ENCODE results near the gene ZNF579. TPM values are rescaled to one million over a fixed set of nuclear protein-coding genes. Genes with fewer than 3 reads are reported as not detected.
A peak's percentile ranks its signal among the peaks of the same experiment; 100 is the strongest.

Gene ZNF579
- total and polyA plus RNA-seq, 2 of the 13 experiments (the other 11 are each of a cell fraction or from before 2014, with no cell fraction given): 2.1 to 2.9 TPM

DNA sequence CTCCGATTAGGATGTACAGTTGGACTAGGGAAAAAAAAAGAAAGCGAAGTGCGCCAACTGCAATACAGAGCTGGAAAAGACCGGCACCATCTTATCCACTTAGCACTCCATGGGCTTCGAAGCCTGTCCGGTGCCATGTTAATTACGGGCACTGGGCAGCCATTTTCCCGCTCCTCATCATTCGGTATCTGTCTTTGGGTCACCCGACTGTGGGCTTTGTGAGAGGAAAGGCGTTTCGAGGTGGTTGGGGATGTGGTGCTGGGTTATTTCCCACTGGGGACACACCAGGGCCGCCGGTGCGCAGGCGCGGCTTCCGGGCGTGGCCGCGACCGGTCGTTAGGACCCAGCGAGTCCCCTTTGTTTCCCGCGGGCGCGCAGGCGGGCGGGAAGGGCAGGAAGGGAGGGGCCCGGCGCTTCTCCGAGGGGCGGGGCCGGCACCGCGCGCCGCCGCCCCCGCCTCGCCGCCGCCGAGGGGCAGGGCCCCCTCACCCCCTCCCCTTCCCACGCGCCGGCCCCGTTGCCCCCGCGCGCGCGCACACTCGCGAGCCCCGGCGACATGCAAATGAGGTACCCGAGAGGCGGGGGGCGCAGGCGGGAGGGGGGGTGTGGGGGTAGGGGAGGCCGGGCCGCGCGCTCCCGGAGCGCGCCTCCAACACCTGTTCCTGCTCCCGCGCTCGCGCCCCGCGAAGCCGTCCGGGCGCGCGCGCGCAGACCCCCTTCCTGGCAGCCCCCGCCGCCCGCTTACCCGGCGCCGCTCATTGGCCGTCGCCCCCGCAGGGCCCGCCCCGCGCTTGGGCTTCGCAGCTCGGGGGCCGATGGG lies 19.4 kb upstream of the ZNF579 start, which contains the start of gene ZNF524 (continued):
- TF ChIP-seq ESRRA (CRISPR knock-in tag; IDR thresholded peaks at IDR 0.05; ENCODE audit: low read depth) (no peak), HNRNPUL1 (IDR thresholded peaks at IDR 0.05; ENCODE audit: low read depth, low read length) (no peak), ZMYM3 (CRISPR knock-in tag; IDR thresholded peaks at IDR 0.05) (peak; percentile 58; the same call in 1 of the 2 replicates), YY1 (IDR thresholded peaks at IDR 0.05; ENCODE audit: insufficient read depth, insufficient replicate concordance, low read depth, low read length) (peak; percentile 94), DMAP1 (CRISPR knock-in tag; IDR thresholded peaks at IDR 0.05) (peak; percentile 45), ZNF143 (CRISPR knock-in tag; IDR thresholded peaks at IDR 0.05) (peak; percentile 56), ZNF790 (CRISPR knock-in tag; IDR thresholded peaks at IDR 0.05; ENCODE audit: borderline replicate concordance) (no peak; the same call in 1 of the 2 replicates), ZBTB20 (CRISPR knock-in tag; IDR thresholded peaks at IDR 0.05; ENCODE audit: borderline replicate concordance, low read depth) (0 out of 2 replicates have a peak, but pooled peaks have one; percentile 35), SRSF9 (IDR thresholded peaks at IDR 0.05; ENCODE audit: borderline replicate concordance, insufficient read depth, low read depth, low read length, poor library complexity, severe bottlenecking) (no peak), ZNF704 (CRISPR knock-in tag; IDR thresholded peaks at IDR 0.05; ENCODE audit: borderline replicate concordance) (no peak), ZBTB26 (CRISPR knock-in tag; IDR thresholded peaks at IDR 0.05; ENCODE audit: borderline replicate concordance) (no peak), STAG1 (CRISPR knock-in tag; IDR thresholded peaks at IDR 0.05) (no peak), ZNF652 (CRISPR knock-in tag; IDR thresholded peaks at IDR 0.05; ENCODE audit: borderline replicate concordance, low read depth) (no peak), RXRA (CRISPR knock-in tag; IDR thresholded peaks at IDR 0.05) (0 out of 2 replicates have a peak, but pooled peaks have one; percentile 12), PHF8 (CRISPR knock-in tag; IDR thresholded peaks at IDR 0.05) (peak; percentile 68), YEATS4 (CRISPR knock-in tag; IDR thresholded peaks at IDR 0.05; ENCODE audit: borderline replicate concordance) (no peak; the same call in none of the 2 replicates), ZNF674 (CRISPR knock-in tag; IDR thresholded peaks at IDR 0.05; ENCODE audit: low read depth) (no peak), ZNF33B (CRISPR knock-in tag; IDR thresholded peaks at IDR 0.05) (no peak), POLR2AphosphoS5 (IDR thresholded peaks at IDR 0.05; ENCODE audit: low read depth, low read length) (0 out of 2 replicates have a peak, but pooled peaks have one; percentile 18), IKZF4 (CRISPR knock-in tag; IDR thresholded peaks at IDR 0.05; ENCODE audit: borderline replicate concordance, low read depth, not compliant biosample characterization) (no peak)
- TF ChIP-seq, protein P1, sequence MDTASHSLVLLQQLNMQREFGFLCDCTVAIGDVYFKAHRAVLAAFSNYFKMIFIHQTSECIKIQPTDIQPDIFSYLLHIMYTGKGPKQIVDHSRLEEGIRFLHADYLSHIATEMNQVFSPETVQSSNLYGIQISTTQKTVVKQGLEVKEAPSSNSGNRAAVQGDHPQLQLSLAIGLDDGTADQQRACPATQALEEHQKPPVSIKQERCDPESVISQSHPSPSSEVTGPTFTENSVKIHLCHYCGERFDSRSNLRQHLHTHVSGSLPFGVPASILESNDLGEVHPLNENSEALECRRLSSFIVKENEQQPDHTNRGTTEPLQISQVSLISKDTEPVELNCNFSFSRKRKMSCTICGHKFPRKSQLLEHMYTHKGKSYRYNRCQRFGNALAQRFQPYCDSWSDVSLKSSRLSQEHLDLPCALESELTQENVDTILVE (CRISPR knock-in tag; IDR thresholded peaks at IDR 0.05): no peak
- TF ChIP-seq, protein P2, sequence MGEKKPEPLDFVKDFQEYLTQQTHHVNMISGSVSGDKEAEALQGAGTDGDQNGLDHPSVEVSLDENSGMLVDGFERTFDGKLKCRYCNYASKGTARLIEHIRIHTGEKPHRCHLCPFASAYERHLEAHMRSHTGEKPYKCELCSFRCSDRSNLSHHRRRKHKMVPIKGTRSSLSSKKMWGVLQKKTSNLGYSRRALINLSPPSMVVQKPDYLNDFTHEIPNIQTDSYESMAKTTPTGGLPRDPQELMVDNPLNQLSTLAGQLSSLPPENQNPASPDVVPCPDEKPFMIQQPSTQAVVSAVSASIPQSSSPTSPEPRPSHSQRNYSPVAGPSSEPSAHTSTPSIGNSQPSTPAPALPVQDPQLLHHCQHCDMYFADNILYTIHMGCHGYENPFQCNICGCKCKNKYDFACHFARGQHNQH (CRISPR knock-in tag; IDR thresholded peaks at IDR 0.05): no peak; the same call in 1 of the 2 replicates
